ENCODE data around the gene SH3RF1. TPM values are rescaled to one million over a fixed set of nuclear protein-coding genes. Genes with fewer than 3 reads are reported as not detected.

SH3RF1 gene
- 12.4 TPM for polyA plus RNA-seq (2013)

GRCh38 chr4:169270810-169271691, at the start of gene SH3RF1:
Gene SH3RF1, minus strand, starts transcription at chr4:169270956. Its CDS starts 1,744 bp downstream, at chr4:169269212.
- no peaks in the 10 kb centered on the region for H3K9me3 ChIP-seq (ENCODE audit: control extremely low read depth in 1 of 5, control insufficient read depth in 4 of 5, insufficient read depth in 2 of 5, low read depth in 1 of 5, low read length in 4 of 5)
- POLR2A ChIA-PET, result interaction anchor here (0.5 kb wide), 1 partner anchor 261 kb away, joined by 5 read pairs; the partner anchor contains the start of gene CBR4
- peak within 1 kb of the TSS; percentile 68 to 82 for H3K27ac ChIP-seq (ENCODE audit: insufficient read depth in 1 of 2, low read depth in 1 of 2, low read length in 2 of 2, poor library complexity in 1 of 2, severe bottlenecking in 2 of 2)
- peak within 1 kb of the TSS; percentile 80 to 97 (median 90) for H3K4me3 ChIP-seq (ENCODE audit: control insufficient read depth in 1 of 7, extremely low read depth in 1 of 7, insufficient read depth in 4 of 7, low read depth in 2 of 7, low read length in 6 of 7)
- H3K36me3 ChIP-seq (ENCODE audit: control insufficient read depth in 4 of 4, insufficient read depth in 4 of 4, low read length in 3 of 4), result peaks cover 0 to under 1% (median 0%) of the 10 kb centered on the region in 4 experiments
- peaks cover 8 to 46% (median 28%) of the 10 kb centered on the region in 4 experiments for H3K4me1 ChIP-seq (ENCODE audit: control extremely low read depth in 1 of 4, control insufficient read depth in 4 of 4, insufficient read depth in 4 of 4, low read length in 3 of 4)
- CTCF ChIA-PET, result interaction anchor here (1.1 to 3.4 kb wide), 9 partner anchors 7 to 47 kb away, joined by 3 to 18 read pairs (median 5); no protein-coding TSS in a partner anchor
- H3K27me3 ChIP-seq (replicated peaks in 2 of 5; ENCODE audit: control insufficient read depth in 4 of 5, insufficient read depth in 5 of 5, low read length in 4 of 5), result no peaks in the 10 kb centered on the region
- under 1% methylated on average over 69 of the region's 110 CpGs for WGBS (ENCODE audit: insufficient coverage)
- DNase-seq, result peak; percentile 83 to 91 (median 84)

- Histone ChIP-seq H3K4me1 (ENCODE audit: control extremely low read depth in 1 of 4, control insufficient read depth in 4 of 4, insufficient read depth in 4 of 4, low read length in 3 of 4) (peaks cover 0 to 2% (median 0%) of the 10 kb centered on the region in 4 experiments), H3K4me3 (ENCODE audit: control insufficient read depth in 1 of 7, extremely low read depth in 1 of 7, insufficient read depth in 4 of 7, low read depth in 2 of 7, low read length in 6 of 7) (no peak overlapping the region), H3K27ac (ENCODE audit: insufficient read depth in 1 of 2, low read depth in 1 of 2, low read length in 2 of 2, poor library complexity in 1 of 2, severe bottlenecking in 2 of 2) (no peak overlapping the region), H3K36me3 (ENCODE audit: control insufficient read depth in 4 of 4, insufficient read depth in 4 of 4, low read length in 3 of 4) (no peaks in the 10 kb centered on the region), H3K9me3 (ENCODE audit: control extremely low read depth in 1 of 5, control insufficient read depth in 4 of 5, insufficient read depth in 2 of 5, low read depth in 1 of 5, low read length in 4 of 5) (peaks cover 0 to 1% (median 0%) of the 10 kb centered on the region in 5 experiments), H3K27me3 (replicated peaks in 2 of 5; ENCODE audit: control insufficient read depth in 4 of 5, insufficient read depth in 5 of 5, low read length in 4 of 5) (no peaks in the 10 kb centered on the region)
- WGBS (ENCODE audit: insufficient coverage), result 89% methylated on average over 4 of the region's 5 CpGs
- CTCF ChIA-PET, result interaction anchor here (0.7 kb wide), 1 partner anchor 182 kb away, joined by 3 read pairs; no protein-coding TSS in a partner anchor
- DNase-seq, result no peak
- POLR2A ChIA-PET, result no interaction called here
These were observed 45.0 kb upstream of the SH3RF1 start for GRCh38 chr4:169315530-169316343.

- ChIA-PET POLR2A (no interaction called here), CTCF (interaction anchor here (0.7 kb wide), 2 partner anchors 14 to 170 kb away, joined by 3 to 4 read pairs; no protein-coding TSS in a partner anchor)
- Histone ChIP-seq H3K27me3 (replicated peaks in 2 of 5; ENCODE audit: control insufficient read depth in 4 of 5, insufficient read depth in 5 of 5, low read length in 4 of 5) (no peaks in the 10 kb centered on the region), H3K9me3 (ENCODE audit: control extremely low read depth in 1 of 5, control insufficient read depth in 4 of 5, insufficient read depth in 2 of 5, low read depth in 1 of 5, low read length in 4 of 5) (no peaks in the 10 kb centered on the region), H3K36me3 (ENCODE audit: control insufficient read depth in 4 of 4, insufficient read depth in 4 of 4, low read length in 3 of 4) (no peaks in the 10 kb centered on the region), H3K27ac (ENCODE audit: insufficient read depth in 1 of 2, low read depth in 1 of 2, low read length in 2 of 2, poor library complexity in 1 of 2, severe bottlenecking in 2 of 2) (no peak overlapping the region), H3K4me3 (ENCODE audit: control insufficient read depth in 1 of 7, extremely low read depth in 1 of 7, insufficient read depth in 4 of 7, low read depth in 2 of 7, low read length in 6 of 7) (no peak overlapping the region), H3K4me1 (ENCODE audit: control extremely low read depth in 1 of 4, control insufficient read depth in 4 of 4, insufficient read depth in 4 of 4, low read length in 3 of 4) (peaks cover 0 to 2% (median 0%) of the 10 kb centered on the region in 4 experiments)
- WGBS (ENCODE audit: insufficient coverage), result 69% methylated on average over 5 of the region's 8 CpGs
- no peak for DNase-seq
These were observed 44.1 kb upstream of the SH3RF1 start for GRCh38 chr4:169314906-169315305.

- CTCF ChIA-PET, result interaction anchor here (1.1 kb wide), 1 partner anchor 11 kb away, joined by 3 read pairs; no protein-coding TSS in a partner anchor
- no peak overlapping the region for H3K4me3 ChIP-seq (ENCODE audit: control insufficient read depth in 1 of 7, extremely low read depth in 1 of 7, insufficient read depth in 4 of 7, low read depth in 2 of 7, low read length in 6 of 7)
- no peak for DNase-seq
- no CpG with 5 or more reads among the region's 2 CpGs for WGBS (ENCODE audit: insufficient coverage)
- H3K27me3 ChIP-seq (replicated peaks in 2 of 5; ENCODE audit: control insufficient read depth in 4 of 5, insufficient read depth in 5 of 5, low read length in 4 of 5), result no peaks in the 10 kb centered on the region
- POLR2A ChIA-PET, result no interaction called here
- no peak overlapping the region for H3K27ac ChIP-seq (ENCODE audit: insufficient read depth in 1 of 2, low read depth in 1 of 2, low read length in 2 of 2, poor library complexity in 1 of 2, severe bottlenecking in 2 of 2)
- no peaks in the 10 kb centered on the region for H3K9me3 ChIP-seq (ENCODE audit: control extremely low read depth in 1 of 5, control insufficient read depth in 4 of 5, insufficient read depth in 2 of 5, low read depth in 1 of 5, low read length in 4 of 5)
- H3K4me1 ChIP-seq (ENCODE audit: control extremely low read depth in 1 of 4, control insufficient read depth in 4 of 4, insufficient read depth in 4 of 4, low read length in 3 of 4), result peaks cover 0 to 2% (median 0%) of the 10 kb centered on the region in 4 experiments
- no peaks in the 10 kb centered on the region for H3K36me3 ChIP-seq (ENCODE audit: control insufficient read depth in 4 of 4, insufficient read depth in 4 of 4, low read length in 3 of 4)
These were observed 43.0 kb upstream of the SH3RF1 start for GRCh38 chr4:169313732-169314131.

- Histone ChIP-seq H3K9me3 (ENCODE audit: control extremely low read depth in 1 of 5, control insufficient read depth in 4 of 5, insufficient read depth in 2 of 5, low read depth in 1 of 5, low read length in 4 of 5) (peaks cover 0 to 2% (median 0%) of the 10 kb centered on the region in 5 experiments), H3K27ac (ENCODE audit: insufficient read depth in 1 of 2, low read depth in 1 of 2, low read length in 2 of 2, poor library complexity in 1 of 2, severe bottlenecking in 2 of 2) (no peak overlapping the region), H3K4me3 (ENCODE audit: control insufficient read depth in 1 of 7, extremely low read depth in 1 of 7, insufficient read depth in 4 of 7, low read depth in 2 of 7, low read length in 6 of 7) (no peak overlapping the region), H3K36me3 (ENCODE audit: control insufficient read depth in 4 of 4, insufficient read depth in 4 of 4, low read length in 3 of 4) (no peaks in the 10 kb centered on the region), H3K27me3 (replicated peaks in 2 of 5; ENCODE audit: control insufficient read depth in 4 of 5, insufficient read depth in 5 of 5, low read length in 4 of 5) (no peaks in the 10 kb centered on the region), H3K4me1 (ENCODE audit: control extremely low read depth in 1 of 4, control insufficient read depth in 4 of 4, insufficient read depth in 4 of 4, low read length in 3 of 4) (peaks cover 0 to 2% (median 0%) of the 10 kb centered on the region in 4 experiments)
- ChIA-PET POLR2A (no interaction called here), CTCF (interaction anchor here (0.5 to 1.6 kb wide), 4 partner anchors 10 to 675 kb away, joined by 3 to 4 read pairs (median 3); no protein-coding TSS in a partner anchor)
- no peak for DNase-seq
- 95% methylated on average over 2 of the region's 6 CpGs for WGBS (ENCODE audit: insufficient coverage)
These were observed 42.1 kb upstream of the SH3RF1 start for GRCh38 chr4:169312690-169313422.

- H3K36me3 ChIP-seq (ENCODE audit: control insufficient read depth in 4 of 4, insufficient read depth in 4 of 4, low read length in 3 of 4), result no peaks in the 10 kb centered on the region
- peaks cover 0 to 3% (median 0%) of the 10 kb centered on the region in 5 experiments for H3K9me3 ChIP-seq (ENCODE audit: control extremely low read depth in 1 of 5, control insufficient read depth in 4 of 5, insufficient read depth in 2 of 5, low read depth in 1 of 5, low read length in 4 of 5)
- H3K4me3 ChIP-seq (ENCODE audit: control insufficient read depth in 1 of 7, extremely low read depth in 1 of 7, insufficient read depth in 4 of 7, low read depth in 2 of 7, low read length in 6 of 7), result no peak overlapping the region
- H3K27me3 ChIP-seq (replicated peaks in 2 of 5; ENCODE audit: control insufficient read depth in 4 of 5, insufficient read depth in 5 of 5, low read length in 4 of 5), result no peaks in the 10 kb centered on the region
- ChIA-PET CTCF (interaction anchor here (0.7 to 1.6 kb wide), 8 partner anchors 19 to 389 kb away, joined by 3 to 5 read pairs (median 3); no protein-coding TSS in a partner anchor), POLR2A (no interaction called here)
- peak; percentile 67 to 81 (median 77) for DNase-seq
- peaks cover 0 to 2% (median 0%) of the 10 kb centered on the region in 4 experiments for H3K4me1 ChIP-seq (ENCODE audit: control extremely low read depth in 1 of 4, control insufficient read depth in 4 of 4, insufficient read depth in 4 of 4, low read length in 3 of 4)
- H3K27ac ChIP-seq (ENCODE audit: insufficient read depth in 1 of 2, low read depth in 1 of 2, low read length in 2 of 2, poor library complexity in 1 of 2, severe bottlenecking in 2 of 2), result no peak overlapping the region
- 73% methylated on average over 12 of the region's 12 CpGs for WGBS (ENCODE audit: insufficient coverage)
These were observed 41.0 kb upstream of the SH3RF1 start for GRCh38 chr4:169311643-169312365.

All from common myeloid progenitor, CD34-positive (primary cell).